ENCODE results near the gene IGFBPL1.
"Not testable (repeated sequence)": the region's sequence is repeated elsewhere in the genome, so short reads cannot be mapped to it uniquely, and the experiment has no call there.

IGFBPL1 gene

GRCh38 chr9:38377336-38378083 is 46.7 kb downstream of the IGFBPL1 start:
- not testable (repeated sequence) for DNase-seq (ENCODE audit: low read depth)

GRCh38 chr9:38376021-38376670 is 48.1 kb downstream of the IGFBPL1 start:
- DNase-seq (ENCODE audit: low read depth) = no peak

GRCh38 chr9:38375572-38375963 is 48.7 kb downstream of the IGFBPL1 start:
- no peak for DNase-seq (ENCODE audit: low read depth)

GRCh38 chr9:38374847-38375571 is 49.2 kb downstream of the IGFBPL1 start:
- no peak for DNase-seq (ENCODE audit: low read depth)

GRCh38 chr9:38373679-38374078 is 50.6 kb downstream of the IGFBPL1 start:
- no peak for DNase-seq (ENCODE audit: low read depth)

- DNase-seq (ENCODE audit: low read depth) = no peak
These were observed 51.3 kb downstream of the IGFBPL1 start for GRCh38 chr9:38372762-38373619.

GRCh38 chr9:38371495-38371894 is 52.8 kb downstream of the IGFBPL1 start:
- DNase-seq (ENCODE audit: low read depth) = no peak

GRCh38 chr9:38370176-38370575 is 54.1 kb downstream of the IGFBPL1 start:
- DNase-seq (ENCODE audit: low read depth) = no peak

- no peak for DNase-seq (ENCODE audit: low read depth)
These were observed 55.5 kb downstream of the IGFBPL1 start for GRCh38 chr9:38368731-38369130.

GRCh38 chr9:38367898-38368297 is 56.4 kb downstream of the IGFBPL1 start:
- no peak for DNase-seq (ENCODE audit: low read depth)

GRCh38 chr9:38363589-38363925 is 60.7 kb downstream of the IGFBPL1 start:
- DNase-seq (ENCODE audit: low read depth) = no peak

- no peak for DNase-seq (ENCODE audit: low read depth)
These were observed 61.2 kb downstream of the IGFBPL1 start for GRCh38 chr9:38362852-38363588.

GRCh38 chr9:38361473-38361850 is 62.8 kb downstream of the IGFBPL1 start:
- no peak for DNase-seq (ENCODE audit: low read depth)

- DNase-seq (ENCODE audit: low read depth) = no peak
These were observed 63.3 kb downstream of the IGFBPL1 start for GRCh38 chr9:38360839-38361472.

GRCh38 chr9:38359689-38360385 is 64.4 kb downstream of the IGFBPL1 start:
- DNase-seq (ENCODE audit: low read depth) = no peak

GRCh38 chr9:38359297-38359653 is 65.0 kb downstream of the IGFBPL1 start:
- no peak for DNase-seq (ENCODE audit: low read depth)

- no peak for DNase-seq (ENCODE audit: low read depth)
These were observed 65.6 kb downstream of the IGFBPL1 start for GRCh38 chr9:38358390-38359296.

GRCh38 chr9:38357350-38358114 is 66.7 kb downstream of the IGFBPL1 start:
- no peak for DNase-seq (ENCODE audit: low read depth)

GRCh38 chr9:38356851-38357250 is 67.4 kb downstream of the IGFBPL1 start:
- no peak for DNase-seq (ENCODE audit: low read depth)

Data from stimulated activated CD8-positive, alpha-beta memory T cell treated with anti-CD3 and anti-CD28 coated beads, Interleukin-12 subunit alpha, Interleukin-12 subunit beta, amount 100 ng/mL, for 4 hours (primary cell).